ENCODE results near the gene FASLG. TPM values are rescaled to one million over a fixed set of nuclear protein-coding genes. Genes with fewer than 3 reads are reported as not detected.
"Not testable (repeated sequence)": the region's sequence is repeated elsewhere in the genome, so short reads cannot be mapped to it uniquely, and the experiment has no call there.

The FASLG gene
- polyA plus RNA-seq = 10 to 100 TPM; 20.7 to 60.6 (median 40.2) TPM

- Mint-ChIP-seq H3K27ac (peak within 1 kb of the TSS; percentile 98 to 99 (median 99)), H3K4me1 (peaks cover 48 to 65% of the 10 kb centered on the region in 2 donors), H3K4me3 (peak within 1 kb of the TSS; percentile 96 to 100 (median 98)), H3K36me3 (peaks cover 18 to 39% (median 24%) of the 10 kb centered on the region in 3 donors), H3K27me3 (ENCODE audit: low read depth in 3 of 3) (peaks cover 7 to 16% (median 13%) of the 10 kb centered on the region in 3 donors), H3K9me3 (no peaks in the 10 kb centered on the region)
- peak; percentile 74 to 83 (median 82) for DNase-seq
Observed at GRCh38 chr1:172658871-172659453, at the start of gene FASLG. FASLG (plus strand) TSS chr1:172659103; CDS start chr1:172659202, 99 bp downstream.

GRCh38 chr1:172609528-172609927 lies 49.4 kb upstream of the FASLG start:
- no peaks in the 10 kb centered on the region for H3K27me3 Mint-ChIP-seq (ENCODE audit: low read depth in 3 of 3)
- DNase-seq = peak; percentile 37 to 50 (median 50)
- no peak overlapping the region for H3K4me3 Mint-ChIP-seq
- H3K9me3 Mint-ChIP-seq = no peaks in the 10 kb centered on the region
- H3K36me3 Mint-ChIP-seq = peaks cover 22 to 34% (median 25%) of the 10 kb centered on the region in 3 donors
- H3K27ac Mint-ChIP-seq = peak overlapping the region in 5 of 6 donors; percentile 50 to 65 (median 59)
- peaks cover 4 to 10% of the 10 kb centered on the region in 2 donors for H3K4me1 Mint-ChIP-seq

DNA sequence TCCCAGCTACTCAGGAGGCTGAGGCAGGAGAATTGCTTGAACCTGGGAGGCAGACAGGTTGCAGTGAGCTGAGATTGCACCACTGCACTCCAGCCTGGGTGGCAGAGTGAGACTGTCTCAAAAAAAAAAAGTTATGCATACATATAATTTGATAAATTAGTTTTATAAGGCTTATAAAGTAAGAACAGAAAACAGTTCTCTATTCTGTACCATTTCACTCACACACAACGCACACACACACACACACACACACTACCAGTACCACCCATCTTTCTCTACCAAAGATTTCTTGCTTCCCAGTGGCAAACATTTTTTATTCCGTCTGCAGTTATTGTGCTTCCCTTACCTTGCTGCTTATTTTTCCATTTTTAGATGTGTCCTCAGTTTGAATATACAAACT lies 46.4 kb upstream of the FASLG start:
- Mint-ChIP-seq H3K9me3 (peaks cover 8 to 21% (median 17%) of the 10 kb centered on the region in 6 donors), H3K27me3 (ENCODE audit: low read depth in 3 of 3) (peaks cover 0 to 3% (median 0%) of the 10 kb centered on the region in 3 donors), H3K27ac (no peak overlapping the region), H3K4me1 (peaks cover 4 to 10% of the 10 kb centered on the region in 2 donors), H3K4me3 (no peak overlapping the region), H3K36me3 (peaks cover 36 to 43% (median 40%) of the 10 kb centered on the region in 3 donors)
- no peak for DNase-seq

- Mint-ChIP-seq H3K9me3 (peaks cover 10 to 27% (median 23%) of the 10 kb centered on the region in 6 donors), H3K27ac (no peak overlapping the region), H3K4me1 (peaks cover 4 to 10% of the 10 kb centered on the region in 2 donors), H3K36me3 (peaks cover 36 to 45% (median 45%) of the 10 kb centered on the region in 3 donors), H3K4me3 (no peak overlapping the region), H3K27me3 (ENCODE audit: low read depth in 3 of 3) (peaks cover 0 to 3% (median 0%) of the 10 kb centered on the region in 3 donors)
- no peak for DNase-seq
Observed at GRCh38 chr1:172613294-172613693, 45.6 kb upstream of the FASLG start.

DNA sequence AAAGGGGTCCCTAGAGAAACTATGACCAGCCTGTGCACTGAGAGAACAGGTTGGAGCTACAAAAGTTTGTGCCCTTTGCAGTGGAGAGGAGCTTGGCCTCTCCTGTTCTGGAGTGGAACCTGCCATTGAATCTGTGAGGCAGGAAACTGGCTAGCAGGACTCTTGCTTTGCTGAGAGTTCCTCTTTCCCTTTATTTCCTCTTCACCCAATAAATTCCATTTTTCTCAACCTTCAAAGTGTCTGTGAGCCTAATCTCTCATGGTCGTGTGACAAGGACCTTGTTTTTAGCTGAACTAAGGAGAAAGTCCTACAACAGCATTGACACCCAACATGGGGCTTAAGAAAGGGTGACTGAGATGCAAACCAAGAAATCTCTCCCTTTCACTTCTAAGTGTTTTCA lies 42.7 kb upstream of the FASLG start:
- Mint-ChIP-seq H3K27ac (no peak overlapping the region), H3K4me1 (no peaks in the 10 kb centered on the region), H3K9me3 (peaks cover 15 to 53% (median 41%) of the 10 kb centered on the region in 6 donors), H3K27me3 (ENCODE audit: low read depth in 3 of 3) (peaks cover 0 to 5% (median 0%) of the 10 kb centered on the region in 3 donors), H3K4me3 (no peak overlapping the region), H3K36me3 (peaks cover 34 to 42% (median 41%) of the 10 kb centered on the region in 3 donors)
- DNase-seq = no peak

- Mint-ChIP-seq H3K27me3 (ENCODE audit: low read depth in 3 of 3) (peaks cover 0 to 5% (median 0%) of the 10 kb centered on the region in 3 donors), H3K36me3 (peaks cover 29 to 42% (median 42%) of the 10 kb centered on the region in 3 donors), H3K4me3 (no peak overlapping the region), H3K27ac (no peak overlapping the region), H3K4me1 (no peaks in the 10 kb centered on the region), H3K9me3 (peaks cover 19 to 58% (median 44%) of the 10 kb centered on the region in 6 donors)
- DNase-seq = no peak
Observed at GRCh38 chr1:172616636-172617035, 42.3 kb upstream of the FASLG start.

GRCh38 chr1:172620603-172621002 lies 38.3 kb upstream of the FASLG start:
- peaks cover 22 to 63% (median 45%) of the 10 kb centered on the region in 6 donors for H3K9me3 Mint-ChIP-seq
- H3K4me3 Mint-ChIP-seq; H3K27me3 Mint-ChIP-seq (ENCODE audit: low read depth in 3 of 3); H3K4me1 Mint-ChIP-seq; H3K27ac Mint-ChIP-seq; DNase-seq: not testable (repeated sequence)
- peaks cover 26 to 48% (median 40%) of the 10 kb centered on the region in 3 donors for H3K36me3 Mint-ChIP-seq

DNA sequence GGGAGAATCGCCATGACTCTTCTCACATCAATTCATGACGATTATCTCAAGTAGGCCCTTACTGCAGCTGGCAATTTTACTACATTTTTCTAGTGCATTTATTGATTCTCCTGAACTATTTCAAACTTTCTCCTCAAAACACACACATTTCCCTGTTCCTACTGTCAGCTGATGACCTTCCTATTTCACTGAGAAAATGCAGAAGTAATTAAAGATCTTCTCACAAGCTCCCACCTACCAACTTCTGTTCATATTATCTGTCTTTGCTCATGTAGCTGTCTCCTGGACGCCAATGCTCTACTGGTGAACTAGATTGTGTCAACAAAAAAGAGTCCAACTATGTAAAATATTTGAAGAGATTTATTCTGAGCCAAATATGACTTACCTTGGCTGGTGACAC lies 36.4 kb upstream of the FASLG start:
- Mint-ChIP-seq H3K9me3 (peaks cover 12 to 44% (median 27%) of the 10 kb centered on the region in 6 donors), H3K4me1 (peaks cover 2 to 4% of the 10 kb centered on the region in 2 donors), H3K27me3 (ENCODE audit: low read depth in 3 of 3) (peaks cover 0 to 2% (median 2%) of the 10 kb centered on the region in 3 donors), H3K27ac (peak overlapping the region in 1 of 6 donors; percentile 6), H3K4me3 (no peak overlapping the region), H3K36me3 (peaks cover 10 to 31% (median 26%) of the 10 kb centered on the region in 3 donors)
- no peak for DNase-seq

DNA sequence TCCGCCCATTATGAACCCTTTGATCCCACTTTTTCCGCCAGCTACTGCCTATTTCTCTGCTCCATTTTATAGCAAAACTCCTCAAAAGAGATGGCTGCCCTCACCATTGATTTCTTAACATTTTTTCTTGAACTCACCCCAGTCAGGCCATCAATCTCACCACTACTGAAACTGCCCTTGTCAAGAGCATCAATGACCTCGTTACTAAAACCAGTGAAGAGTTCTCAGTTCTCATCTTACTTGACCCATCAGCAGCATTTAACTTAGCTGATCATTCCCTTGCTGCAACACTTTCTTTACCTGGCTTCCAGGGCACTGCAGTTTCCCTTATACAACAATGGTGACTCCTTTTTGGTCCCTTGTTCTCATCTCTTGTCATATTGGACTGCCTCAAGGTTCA lies 35.2 kb upstream of the FASLG start:
- no peak overlapping the region for H3K4me3 Mint-ChIP-seq
- DNase-seq = no peak
- peaks cover 14 to 15% of the 10 kb centered on the region in 2 donors for H3K4me1 Mint-ChIP-seq
- H3K9me3 Mint-ChIP-seq = peaks cover 12 to 32% (median 21%) of the 10 kb centered on the region in 6 donors
- H3K27me3 Mint-ChIP-seq (ENCODE audit: low read depth in 3 of 3) = peaks cover 0 to 2% (median 2%) of the 10 kb centered on the region in 3 donors
- no peak overlapping the region for H3K27ac Mint-ChIP-seq
- peaks cover 4 to 26% (median 22%) of the 10 kb centered on the region in 3 donors for H3K36me3 Mint-ChIP-seq

DNA sequence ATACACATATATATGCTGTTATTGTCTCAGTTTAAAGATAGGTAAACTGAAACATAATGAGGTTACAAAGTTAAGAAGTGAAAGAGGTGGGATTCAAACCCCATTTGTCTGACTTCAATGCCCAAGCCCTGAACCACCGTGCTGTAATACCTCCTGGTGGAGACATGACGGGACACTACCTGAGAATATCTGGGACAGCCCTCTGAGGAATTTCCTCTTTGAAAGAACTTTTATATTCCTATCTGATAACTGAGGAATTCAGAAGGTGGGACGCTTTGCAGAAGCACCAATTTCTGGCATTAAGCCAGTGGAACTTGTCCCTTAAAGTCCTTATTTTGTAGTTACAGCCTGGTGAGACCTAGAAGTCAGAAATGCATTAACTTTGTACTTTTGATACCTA lies 32.1 kb upstream of the FASLG start:
- no peak for DNase-seq
- H3K4me1 Mint-ChIP-seq = peaks cover 32 to 42% of the 10 kb centered on the region in 2 donors
- peaks cover 0 to 4% (median 0%) of the 10 kb centered on the region in 3 donors for H3K27me3 Mint-ChIP-seq (ENCODE audit: low read depth in 3 of 3)

DNA sequence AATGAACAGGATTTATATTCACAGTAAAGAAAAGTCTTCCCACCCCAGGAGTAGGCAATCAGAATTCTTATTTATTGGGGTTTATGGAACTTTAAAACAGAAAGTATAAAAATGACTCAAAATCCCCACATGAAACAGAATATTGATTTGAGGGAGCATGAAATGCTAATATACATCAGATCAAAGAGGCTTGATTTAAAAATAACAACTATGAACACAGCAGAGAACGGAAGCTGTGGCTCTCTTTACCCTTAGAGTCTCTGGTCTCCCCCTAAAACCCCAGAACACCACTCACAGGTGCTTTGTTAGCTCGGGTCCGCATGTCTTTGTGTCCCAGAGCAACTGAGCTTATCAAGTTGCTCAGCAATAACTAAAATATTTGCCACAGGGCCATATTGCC lies 31.2 kb upstream of the FASLG start:
- peaks cover 0 to 4% (median 0%) of the 10 kb centered on the region in 3 donors for H3K27me3 Mint-ChIP-seq (ENCODE audit: low read depth in 3 of 3)
- peak overlapping the region in 2 of 5 donors; percentile 8 to 10 for H3K4me3 Mint-ChIP-seq
- peaks cover 0 to 2% (median 0%) of the 10 kb centered on the region in 6 donors for H3K9me3 Mint-ChIP-seq
- peak overlapping the region in 5 of 6 donors; percentile 13 to 62 (median 60) for H3K27ac Mint-ChIP-seq
- peaks cover 32 to 48% of the 10 kb centered on the region in 2 donors for H3K4me1 Mint-ChIP-seq
- no peak for DNase-seq
- H3K36me3 Mint-ChIP-seq = peaks cover 0 to 1% (median 0%) of the 10 kb centered on the region in 3 donors

More for the DNA sequence above, 32.1 kb upstream of the FASLG start:
- Mint-ChIP-seq H3K9me3 (peaks cover 0 to 5% (median under 1%) of the 10 kb centered on the region in 6 donors), H3K36me3 (peaks cover 0 to 8% (median 4%) of the 10 kb centered on the region in 3 donors), H3K27ac (no peak overlapping the region), H3K4me3 (no peak overlapping the region)

- peaks cover 32 to 48% of the 10 kb centered on the region in 2 donors for H3K4me1 Mint-ChIP-seq
Observed at GRCh38 chr1:172628401-172628800, 30.5 kb upstream of the FASLG start.

DNA sequence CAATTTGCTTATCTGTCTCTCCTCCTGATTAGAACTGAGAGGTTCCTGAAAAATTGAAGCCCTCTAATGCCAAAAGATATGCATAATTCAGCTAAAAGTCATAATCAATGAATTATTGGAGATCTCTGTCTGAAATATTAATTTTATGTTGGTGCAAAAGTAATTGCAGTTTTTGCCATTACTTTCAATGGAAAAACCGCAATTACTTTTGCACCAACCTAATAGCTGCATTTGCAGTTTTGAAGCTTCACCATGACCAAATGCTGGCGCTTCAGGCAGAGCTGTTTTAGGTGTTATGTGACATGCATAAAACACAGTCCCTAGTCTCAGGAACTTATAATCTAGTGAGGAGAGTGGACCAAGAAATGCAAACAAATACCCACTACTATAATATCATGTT lies 29.7 kb upstream of the FASLG start:
- peak overlapping the region; percentile 75 to 91 (median 90) for H3K27ac Mint-ChIP-seq
- peaks cover 0 to 2% (median 0%) of the 10 kb centered on the region in 3 donors for H3K27me3 Mint-ChIP-seq (ENCODE audit: low read depth in 3 of 3)
- H3K4me3 Mint-ChIP-seq = peak overlapping the region; percentile 75 to 89 (median 82)
- H3K36me3 Mint-ChIP-seq = no peaks in the 10 kb centered on the region
- DNase-seq = no peak
- H3K9me3 Mint-ChIP-seq = no peaks in the 10 kb centered on the region
- peaks cover 32 to 48% of the 10 kb centered on the region in 2 donors for H3K4me1 Mint-ChIP-seq

More at GRCh38 chr1:172628401-172628800, 30.5 kb upstream of the FASLG start:
- Mint-ChIP-seq H3K27me3 (ENCODE audit: low read depth in 3 of 3) (peaks cover 0 to 2% (median 0%) of the 10 kb centered on the region in 3 donors), H3K4me3 (peak overlapping the region in 1 of 5 donors; percentile 4), H3K9me3 (peaks cover 0 to 2% (median 0%) of the 10 kb centered on the region in 6 donors), H3K36me3 (no peaks in the 10 kb centered on the region), H3K27ac (peak overlapping the region in 1 of 6 donors; percentile 43)
- DNase-seq = no peak

DNA sequence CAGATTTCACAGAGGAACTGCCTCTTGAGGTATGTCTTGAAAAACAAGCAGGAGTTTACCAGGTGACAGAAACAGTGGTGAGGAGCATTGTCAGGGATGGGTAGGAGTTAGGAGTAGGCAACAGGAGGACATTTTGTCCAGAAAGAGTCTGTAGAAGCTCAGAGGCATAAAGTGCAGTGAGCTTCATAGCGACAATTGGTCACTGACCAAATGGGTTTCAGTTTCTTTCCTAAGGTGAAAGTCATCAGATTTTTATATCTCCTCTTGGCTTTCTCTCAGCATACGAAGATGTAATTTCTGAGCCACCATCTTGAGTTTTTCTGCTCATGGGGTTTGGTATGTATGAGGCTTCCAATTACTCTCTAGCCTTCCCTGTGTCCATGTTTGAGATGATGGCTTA lies 29.3 kb upstream of the FASLG start:
- peaks cover 32 to 48% of the 10 kb centered on the region in 2 donors for H3K4me1 Mint-ChIP-seq
- H3K9me3 Mint-ChIP-seq = no peaks in the 10 kb centered on the region
- peak overlapping the region; percentile 75 to 89 (median 82) for H3K4me3 Mint-ChIP-seq
- no peaks in the 10 kb centered on the region for H3K36me3 Mint-ChIP-seq
- peak in 2 of 3 donors; percentile 22 to 37 for DNase-seq
- H3K27ac Mint-ChIP-seq = peak overlapping the region; percentile 75 to 91 (median 90)
- peaks cover 0 to 2% (median 0%) of the 10 kb centered on the region in 3 donors for H3K27me3 Mint-ChIP-seq (ENCODE audit: low read depth in 3 of 3)

Measured in immature natural killer cell (primary cell).